Measurements from ENCODE around the gene ABCC1. TPM values are rescaled to one million over a fixed set of nuclear protein-coding genes. Genes with fewer than 3 reads are reported as not detected.

The ABCC1 gene
- total and polyA plus RNA-seq, 2 experiments from 2014 or later = 7.0 to 9.3 TPM

- no peak for DNase-seq (ENCODE audit: low spot score)
- no peak overlapping the region for H3K4me3 ChIP-seq
- H3K9me3 ChIP-seq (ENCODE audit: low read depth) = no peaks in the 10 kb centered on the region
- no peaks in the 10 kb centered on the region for H3K79me2 ChIP-seq
- TF ChIP-seq CTCF (IDR thresholded peaks at IDR 0.05; ENCODE audit: poor library complexity) = no peak
- no peak for TF ChIP-seq EZH2phosphoT487 (IDR thresholded peaks at IDR 0.05; ENCODE audit: low read depth, severe bottlenecking, unreplicated experiment)
- no peak for TF ChIP-seq EZH2 (IDR thresholded peaks at IDR 0.05; ENCODE audit: borderline replicate concordance)
- 97% methylated on average over 14 of the region's 14 CpGs for WGBS (ENCODE audit: low lambda C conversion rate, missing lambda C conversion rate)
- no peak overlapping the region for H3K4me2 ChIP-seq
- no peaks in the 10 kb centered on the region for H3K27me3 ChIP-seq
- H3K4me1 ChIP-seq (ENCODE audit: insufficient read depth) = no peaks in the 10 kb centered on the region
- H3K27ac ChIP-seq = no peak overlapping the region
- no peaks in the 10 kb centered on the region for H4K20me1 ChIP-seq (ENCODE audit: insufficient read depth, poor library complexity, severe bottlenecking)
- H2AFZ ChIP-seq = no peak overlapping the region
- H3K36me3 ChIP-seq (replicated peaks; ENCODE audit: insufficient read depth, low read depth) = no peaks in the 10 kb centered on the region
- H3K9me2 ChIP-seq (replicated peaks; ENCODE audit: insufficient read depth) = no peaks in the 10 kb centered on the region
These were observed 156.2 kb downstream of the ABCC1 start for GRCh38 chr16:16105646-16106045.

- no peak overlapping the region for H3K4me2 ChIP-seq
- H3K4me1 ChIP-seq (ENCODE audit: insufficient read depth) = no peaks in the 10 kb centered on the region
- TF ChIP-seq EZH2phosphoT487 (IDR thresholded peaks at IDR 0.05; ENCODE audit: low read depth, severe bottlenecking, unreplicated experiment) (no peak), EZH2 (IDR thresholded peaks at IDR 0.05; ENCODE audit: borderline replicate concordance) (no peak), CTCF (IDR thresholded peaks at IDR 0.05; ENCODE audit: poor library complexity) (no peak)
- no peaks in the 10 kb centered on the region for H3K9me2 ChIP-seq (replicated peaks; ENCODE audit: insufficient read depth)
- H3K27me3 ChIP-seq = no peaks in the 10 kb centered on the region
- H3K9me3 ChIP-seq (ENCODE audit: low read depth) = no peaks in the 10 kb centered on the region
- WGBS (ENCODE audit: low lambda C conversion rate, missing lambda C conversion rate) = 93% methylated on average over 6 of the region's 6 CpGs
- H2AFZ ChIP-seq = no peak overlapping the region
- no peak overlapping the region for H3K4me3 ChIP-seq
- no peak for DNase-seq (ENCODE audit: low spot score)
- H3K27ac ChIP-seq = no peak overlapping the region
- no peaks in the 10 kb centered on the region for H4K20me1 ChIP-seq (ENCODE audit: insufficient read depth, poor library complexity, severe bottlenecking)
- no peaks in the 10 kb centered on the region for H3K36me3 ChIP-seq (replicated peaks; ENCODE audit: insufficient read depth, low read depth)
- H3K79me2 ChIP-seq = no peaks in the 10 kb centered on the region
These were observed 157.1 kb downstream of the ABCC1 start for GRCh38 chr16:16106466-16106865.

DNA sequence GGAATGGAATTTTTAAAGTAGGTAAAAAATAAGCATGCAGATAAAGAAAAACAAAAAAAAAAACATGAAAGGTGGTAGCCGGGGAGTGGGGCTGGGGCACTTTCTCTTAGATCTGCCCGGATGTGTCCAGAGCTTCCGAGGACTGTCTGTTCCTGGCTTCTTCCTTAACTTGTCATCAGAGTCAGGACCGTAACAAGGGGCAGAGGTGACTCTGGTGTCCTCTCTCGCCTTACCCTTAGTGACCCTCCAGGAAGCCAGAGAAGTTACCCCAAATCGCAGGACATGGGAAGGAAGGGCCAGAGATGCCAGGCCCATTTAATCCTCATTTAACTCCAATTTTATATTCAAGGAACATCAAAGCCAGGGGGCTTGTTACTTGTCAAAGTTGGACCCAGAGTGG is 158.4 kb downstream of the ABCC1 start:
- TF ChIP-seq EZH2 (IDR thresholded peaks at IDR 0.05; ENCODE audit: borderline replicate concordance) (no peak), CTCF (IDR thresholded peaks at IDR 0.05; ENCODE audit: poor library complexity) (no peak), EZH2phosphoT487 (IDR thresholded peaks at IDR 0.05; ENCODE audit: low read depth, severe bottlenecking, unreplicated experiment) (no peak)
- Histone ChIP-seq H3K4me2 (no peak overlapping the region), H2AFZ (no peak overlapping the region), H3K27ac (no peak overlapping the region), H3K9me3 (ENCODE audit: low read depth) (no peaks in the 10 kb centered on the region), H3K36me3 (replicated peaks; ENCODE audit: insufficient read depth, low read depth) (no peaks in the 10 kb centered on the region), H4K20me1 (ENCODE audit: insufficient read depth, poor library complexity, severe bottlenecking) (no peaks in the 10 kb centered on the region), H3K27me3 (no peaks in the 10 kb centered on the region), H3K79me2 (no peaks in the 10 kb centered on the region), H3K9me2 (replicated peaks; ENCODE audit: insufficient read depth) (no peaks in the 10 kb centered on the region), H3K4me1 (ENCODE audit: insufficient read depth) (no peaks in the 10 kb centered on the region), H3K4me3 (no peak overlapping the region)
- DNase-seq (ENCODE audit: low spot score) = no peak
- 87% methylated on average over 6 of the region's 6 CpGs for WGBS (ENCODE audit: low lambda C conversion rate, missing lambda C conversion rate)

DNA sequence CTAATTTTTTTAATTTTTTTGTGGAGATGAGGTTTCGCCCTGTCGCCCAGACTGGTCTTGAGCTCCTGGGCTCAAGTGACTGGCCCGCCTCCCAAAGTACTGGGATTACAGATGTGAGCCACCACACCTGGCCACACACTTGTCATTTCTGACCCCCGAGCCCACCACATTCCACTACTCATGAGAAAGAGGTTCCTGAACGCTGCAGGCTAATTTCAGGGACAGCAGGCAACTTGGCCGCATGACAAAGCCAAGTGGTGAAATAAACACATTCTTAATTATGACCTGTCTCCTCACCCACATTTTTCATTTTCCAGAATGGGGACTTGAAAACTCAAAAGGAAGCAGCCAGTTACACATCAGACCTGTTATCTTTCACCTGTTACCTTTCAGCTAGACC is 159.3 kb downstream of the ABCC1 start:
- no peaks in the 10 kb centered on the region for H3K79me2 ChIP-seq
- 90% methylated on average over 6 of the region's 6 CpGs for WGBS (ENCODE audit: low lambda C conversion rate, missing lambda C conversion rate)
- TF ChIP-seq EZH2 (IDR thresholded peaks at IDR 0.05; ENCODE audit: borderline replicate concordance) (no peak), CTCF (IDR thresholded peaks at IDR 0.05; ENCODE audit: poor library complexity) (no peak), EZH2phosphoT487 (IDR thresholded peaks at IDR 0.05; ENCODE audit: low read depth, severe bottlenecking, unreplicated experiment) (no peak)
- no peaks in the 10 kb centered on the region for H3K9me2 ChIP-seq (replicated peaks; ENCODE audit: insufficient read depth)
- H3K27ac ChIP-seq = no peak overlapping the region
- no peaks in the 10 kb centered on the region for H4K20me1 ChIP-seq (ENCODE audit: insufficient read depth, poor library complexity, severe bottlenecking)
- H3K4me2 ChIP-seq = no peak overlapping the region
- H3K9me3 ChIP-seq (ENCODE audit: low read depth) = no peaks in the 10 kb centered on the region
- H3K36me3 ChIP-seq (replicated peaks; ENCODE audit: insufficient read depth, low read depth) = no peaks in the 10 kb centered on the region
- H3K4me1 ChIP-seq (ENCODE audit: insufficient read depth) = no peaks in the 10 kb centered on the region
- no peaks in the 10 kb centered on the region for H3K27me3 ChIP-seq
- H3K4me3 ChIP-seq = no peak overlapping the region
- no peak overlapping the region for H2AFZ ChIP-seq
- no peak for DNase-seq (ENCODE audit: low spot score)
